Skin of body (tissue), 2 donors: Measurements from ENCODE around the gene COG2. TPM values are rescaled to one million over a fixed set of nuclear protein-coding genes. Genes with fewer than 3 reads are reported as not detected.
"Not testable (repeated sequence)": the region's sequence is repeated elsewhere in the genome, so short reads cannot be mapped to it uniquely, and the experiment has no call there.

Experiments
- DNase-seq: peaks from one replicate; lab custom pipeline; 2025; lab: John Stamatoyannopoulos, UW
- total RNA-seq: library from RNA; depleted of rRNA; stranded (reverse); fragments of >200 nt; gene quantifications from one replicate; pipeline ENCODE4 v1.2.3, GENCODE V29; 2014

Gene COG2
- total RNA-seq, 1 donor from 2014 or later = 18.3 TPM

DNA sequence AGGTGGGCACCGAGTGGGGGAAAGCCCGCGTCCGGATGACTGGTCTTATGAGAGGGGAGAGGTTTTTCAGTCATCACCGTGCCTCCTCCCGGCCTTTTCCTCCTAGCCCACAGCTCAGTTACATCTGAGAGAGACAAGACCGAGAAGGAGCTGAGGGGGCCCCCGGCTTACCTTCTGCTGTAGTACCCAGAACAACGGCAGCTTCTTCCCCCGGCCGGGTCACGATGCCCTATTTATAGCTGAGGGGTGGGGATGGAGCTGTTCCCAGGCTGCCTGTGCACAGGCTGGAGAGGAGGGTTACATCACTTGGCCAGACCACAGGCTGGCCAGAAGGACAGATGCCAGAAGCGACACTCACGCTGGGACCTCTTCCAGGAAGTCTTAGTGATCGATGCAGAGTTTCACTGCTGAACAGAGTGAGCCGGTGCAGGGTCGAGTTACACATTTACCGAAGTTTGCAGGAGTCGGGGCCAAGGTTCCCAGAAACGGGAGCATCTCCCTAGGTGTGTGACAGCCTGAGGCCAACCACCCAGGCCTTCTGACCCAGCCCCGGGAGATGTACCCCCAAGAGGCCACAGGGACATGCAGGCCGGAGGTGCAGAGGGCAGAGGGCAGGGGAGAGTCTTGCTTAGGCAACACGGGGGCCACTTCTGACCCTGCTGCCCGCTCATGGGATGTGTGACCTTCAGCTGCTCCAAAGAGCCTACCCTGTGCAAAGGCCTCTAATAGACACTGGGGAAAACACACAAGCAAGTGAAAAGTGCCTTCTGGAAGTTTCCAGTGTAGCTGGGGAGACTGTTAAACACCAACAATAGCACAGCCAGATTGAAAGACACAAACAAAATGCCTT, 71.9 kb downstream of the COG2 start, which contains the start of gene AGT:
TSS of gene AGT (minus strand) at position 208 of the 850 bp plus-strand sequence. CDS start 3,299 bp downstream, outside the sequence.
- DNase-seq = peak; percentile 65

DNA sequence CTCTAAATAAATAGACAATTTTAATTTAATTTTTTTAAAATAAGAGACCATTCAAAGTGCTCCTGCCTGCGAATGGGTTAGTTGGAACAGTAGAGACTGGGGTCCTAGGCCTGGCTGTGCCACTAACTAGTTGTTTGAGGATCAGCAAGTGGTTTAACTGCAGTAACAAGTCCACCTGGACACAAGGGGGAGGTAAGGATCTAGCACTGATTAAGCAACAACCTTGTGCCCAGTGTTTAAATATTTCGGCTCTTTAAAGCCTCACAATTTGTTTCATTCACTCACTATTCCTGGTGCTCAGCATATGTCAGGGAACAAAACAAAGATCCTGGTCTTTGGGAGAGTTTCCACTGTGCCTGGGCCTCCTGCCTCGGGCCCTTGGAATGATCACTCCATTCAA, 73.2 kb downstream of the COG2 start:
- no peak for DNase-seq

DNA sequence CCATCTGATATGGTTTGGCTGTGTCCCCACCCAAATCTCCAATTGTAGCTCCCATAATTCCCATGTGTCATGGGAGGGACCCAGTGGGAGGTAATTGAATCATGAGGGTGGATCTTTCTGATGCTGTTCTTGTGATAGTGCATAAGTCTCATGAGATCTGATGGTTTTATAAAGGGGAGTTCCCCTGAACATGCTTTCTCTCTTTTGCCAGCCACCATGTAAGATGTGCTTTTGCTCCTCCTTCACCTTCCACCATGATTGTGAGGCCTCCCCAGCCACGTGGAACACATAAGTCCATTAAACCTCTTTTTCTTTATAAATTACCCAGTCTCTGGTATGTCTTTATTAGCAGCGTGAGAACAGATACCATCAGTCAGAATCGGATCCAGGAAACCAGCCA, 74.2 kb downstream of the COG2 start:
- not testable (repeated sequence) for DNase-seq

DNA sequence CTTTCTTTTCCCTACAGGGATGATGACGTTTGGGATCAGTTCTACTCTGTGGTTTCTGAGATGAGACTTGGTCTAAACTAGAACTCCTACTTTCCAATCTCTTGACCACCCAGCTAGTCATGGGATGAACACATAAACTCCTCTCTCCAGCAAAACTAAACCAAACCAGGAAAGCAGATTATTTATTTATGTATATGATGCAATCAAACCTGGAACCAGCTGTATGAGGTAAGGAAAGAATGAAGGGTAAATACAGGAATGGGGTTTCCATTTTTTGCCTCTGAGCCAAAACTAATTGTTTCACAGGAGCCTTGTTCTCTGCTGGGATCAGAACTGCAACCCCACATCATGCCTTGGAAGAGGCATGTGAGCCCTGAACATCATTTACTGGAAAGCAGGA, 75.0 kb downstream of the COG2 start:
- DNase-seq = no peak

DNA sequence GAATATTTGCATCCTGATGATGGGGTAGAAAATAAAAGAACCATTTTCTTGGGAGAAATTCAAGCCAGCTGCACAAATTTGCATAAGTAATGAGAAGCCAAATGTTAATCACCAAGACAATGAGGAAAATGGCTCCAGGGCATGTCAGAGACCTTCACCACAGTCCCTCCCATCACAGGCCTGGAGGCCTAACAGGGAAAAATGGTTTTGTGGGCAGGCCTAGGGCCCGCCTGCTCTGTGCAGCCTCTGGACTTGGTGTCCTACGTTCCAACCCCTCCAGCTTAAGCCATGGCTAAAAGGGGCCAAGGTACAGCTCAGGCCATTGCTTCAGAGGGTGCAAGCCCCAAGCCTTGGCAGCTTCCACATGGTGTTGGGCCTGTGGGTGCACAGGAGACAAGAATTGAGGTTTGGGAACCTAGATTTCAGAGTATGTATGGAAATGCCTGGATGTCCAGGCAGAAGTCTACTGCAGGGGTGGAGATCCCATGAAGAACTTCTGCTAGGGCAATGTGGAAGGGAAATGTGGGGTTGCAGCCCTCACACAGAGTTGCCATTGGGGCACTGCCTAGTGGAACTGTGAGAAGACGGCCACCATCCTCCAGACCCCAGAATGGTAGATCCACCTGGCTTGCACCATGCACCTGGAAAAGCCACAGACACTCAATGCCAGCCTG, 79.7 kb downstream of the COG2 start:
- not testable (repeated sequence) for DNase-seq

DNA sequence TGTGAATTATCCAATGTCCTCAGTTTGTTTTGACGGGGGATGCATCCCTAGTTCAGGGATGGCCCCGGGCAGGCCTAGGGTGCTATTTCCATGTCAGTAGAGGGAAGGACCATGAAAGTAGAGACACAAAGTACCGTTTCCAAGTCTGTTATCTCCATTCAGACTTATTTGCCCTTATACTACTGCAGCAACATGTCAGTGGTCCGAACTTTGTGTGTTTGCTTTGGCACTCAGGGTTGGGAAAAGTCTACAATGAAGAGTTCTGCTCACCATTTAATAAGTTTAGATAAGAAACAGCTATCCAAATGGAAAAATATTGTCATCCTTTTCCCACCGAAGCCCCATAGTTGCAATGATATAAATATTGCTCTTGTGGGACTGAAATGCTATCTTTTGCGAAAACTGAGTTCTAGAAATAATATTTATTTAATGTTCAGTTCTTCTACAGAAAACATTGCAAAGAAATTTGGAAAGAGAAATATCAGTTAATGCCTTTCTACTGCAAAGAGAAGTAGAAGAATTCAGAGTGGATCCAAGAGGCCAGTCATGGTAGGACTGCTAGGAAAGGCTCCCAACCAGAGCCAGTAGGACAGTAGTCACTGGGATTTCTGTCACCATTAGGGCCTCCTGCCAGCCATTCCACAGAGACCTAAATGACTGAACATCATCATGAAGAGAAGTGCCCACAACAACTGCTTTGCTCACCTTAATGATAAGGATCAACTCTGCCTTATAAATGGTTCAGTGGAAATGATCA, 83.2 kb downstream of the COG2 start:
- no peak for DNase-seq

DNA sequence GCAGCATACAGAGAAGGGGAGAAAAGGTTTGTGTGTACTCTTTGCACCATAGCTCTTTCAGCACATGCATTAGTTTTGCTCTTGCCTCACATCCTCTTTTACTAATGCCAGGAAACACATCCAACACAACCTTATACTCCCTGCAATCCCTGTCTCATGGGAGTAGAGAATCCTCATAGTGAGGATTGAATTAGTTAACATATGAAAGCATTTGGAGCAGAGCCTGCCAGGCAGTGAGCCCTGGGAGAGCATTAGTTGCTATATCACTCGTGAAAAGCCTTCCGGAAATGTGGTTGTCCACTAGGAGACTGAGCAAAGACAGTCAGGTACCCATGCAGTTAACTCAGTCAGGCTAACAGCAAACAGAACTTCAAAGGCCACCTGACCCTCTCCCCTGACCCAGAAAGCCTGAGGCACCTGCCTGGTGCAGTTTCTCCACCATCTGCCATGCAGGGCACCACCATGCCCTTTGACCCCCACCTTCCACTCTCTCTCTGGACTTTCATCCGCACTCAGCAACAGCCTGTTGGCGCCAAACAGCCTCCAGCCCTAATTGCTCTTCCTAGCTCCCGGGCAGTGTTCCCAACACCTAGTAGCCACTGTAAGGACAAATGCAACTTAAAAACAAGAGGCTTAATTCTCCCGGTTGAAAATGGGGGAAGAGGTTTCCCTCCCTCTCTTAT, 86.6 kb downstream of the COG2 start:
- DNase-seq = peak; percentile 19

DNA sequence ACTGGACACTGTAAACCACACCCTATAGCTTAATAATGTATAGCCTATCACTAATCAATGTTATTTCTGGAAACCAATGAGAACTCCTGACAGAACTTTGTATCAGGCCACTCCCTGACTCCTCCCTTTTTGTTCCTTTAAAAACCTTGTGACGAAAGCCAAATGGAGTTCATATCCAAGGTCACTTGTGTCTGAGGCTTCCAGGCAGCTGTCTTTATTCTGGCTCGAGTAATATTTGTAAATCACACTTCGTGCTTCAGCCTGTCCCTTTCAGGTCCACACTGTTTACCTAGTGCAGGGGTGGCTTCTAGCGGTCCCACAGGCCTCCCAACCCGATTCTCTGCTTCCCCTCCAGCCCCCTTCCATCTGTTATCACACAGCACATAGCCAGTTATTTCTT, 88.7 kb downstream of the COG2 start:
- DNase-seq = no peak

DNA sequence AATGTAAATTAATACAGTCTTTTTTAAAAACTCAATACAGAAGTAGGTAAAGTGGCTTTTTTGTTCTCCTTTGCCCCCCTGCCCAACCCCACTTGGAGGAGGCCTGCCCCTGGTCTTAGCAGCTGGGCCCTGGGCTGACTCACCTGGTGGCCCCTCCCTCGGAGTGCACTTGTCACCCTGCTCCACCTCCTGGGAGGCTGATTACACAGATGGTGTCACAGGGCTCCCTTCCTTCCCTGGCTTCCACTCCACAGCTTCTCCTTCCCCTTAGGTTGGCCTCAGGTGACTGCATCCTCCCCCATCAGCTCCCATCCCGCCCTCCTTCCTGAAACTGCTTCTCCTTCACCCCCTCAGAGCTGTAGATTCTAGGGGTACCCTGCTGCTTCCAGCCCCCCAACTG, 93.2 kb downstream of the COG2 start:
- DNase-seq = no peak

DNA sequence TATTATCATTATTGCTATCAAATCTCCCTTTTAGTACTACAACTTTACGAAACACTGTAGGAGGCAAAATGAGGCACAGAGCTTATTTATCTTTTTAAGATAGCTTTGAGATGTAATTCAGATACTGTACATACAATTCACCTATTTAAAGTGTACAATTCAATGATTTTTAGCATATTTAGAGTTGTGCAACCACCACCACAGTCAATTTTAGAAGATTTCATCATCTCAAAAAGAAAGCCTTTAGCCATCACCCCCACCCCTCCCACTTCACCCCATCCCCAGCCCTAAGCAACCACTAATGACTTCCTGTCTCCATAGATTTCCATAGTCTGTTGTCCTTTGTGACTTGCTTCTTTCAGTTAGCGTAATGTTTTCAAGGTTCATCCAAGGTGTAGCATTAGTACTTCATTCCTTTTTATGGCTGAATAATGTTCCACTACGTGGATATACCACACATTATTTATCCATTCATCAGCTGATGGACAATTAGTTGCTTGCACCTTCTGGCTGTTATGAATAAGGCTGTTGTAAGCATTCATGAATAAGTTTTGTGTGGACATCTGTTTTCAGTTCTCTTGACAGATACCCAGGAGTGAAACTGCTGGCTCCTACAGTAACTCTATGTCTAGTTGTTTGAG, 95.5 kb downstream of the COG2 start:
- no peak for DNase-seq

DNA sequence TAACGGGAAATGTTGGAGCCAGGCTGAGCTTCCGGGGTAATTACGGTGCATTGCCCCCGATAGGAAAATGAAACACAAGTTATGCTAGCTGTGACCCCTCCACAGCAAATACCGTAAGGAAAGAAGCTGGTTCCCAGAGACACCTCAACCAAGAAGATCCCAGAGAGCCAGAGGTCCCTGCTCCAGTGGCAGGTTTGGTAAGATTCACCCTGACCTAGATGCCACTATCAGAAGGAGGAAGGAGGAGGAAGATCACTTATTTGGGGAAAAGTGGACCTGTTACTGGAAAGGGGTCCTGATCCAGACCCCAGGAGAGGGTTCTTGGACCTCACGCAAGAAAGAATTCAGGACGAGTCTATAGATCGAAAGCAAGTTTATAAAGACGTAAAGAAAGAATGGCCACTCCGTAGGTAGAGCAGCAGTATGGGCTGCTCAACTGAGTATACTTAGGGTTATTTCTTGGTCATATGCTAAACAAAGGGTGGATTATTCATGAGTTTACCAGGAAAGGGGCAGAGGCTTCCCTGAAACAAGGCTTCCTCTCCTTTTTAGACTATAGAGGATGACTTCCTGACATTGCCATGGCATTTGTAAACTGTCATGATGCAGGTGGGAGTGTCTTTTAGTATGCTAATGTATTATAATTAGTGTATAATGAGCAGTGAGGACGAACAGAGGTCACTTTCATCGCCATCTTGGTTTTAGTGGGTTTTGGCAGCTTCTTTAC, 97.4 kb downstream of the COG2 start:
- no peak for DNase-seq

Other genes with a start within 250 kb of the COG2 start
- gene PGBD5, start 216.1 kb upstream of the COG2 start, total RNA-seq = 2.7 TPM
- 6.0 TPM for gene AGT, start 71.6 kb downstream of the COG2 start, total RNA-seq
- 0.49 TPM for gene CAPN9, start 104.9 kb downstream of the COG2 start, total RNA-seq
- gene C1orf198, start 226.0 kb downstream of the COG2 start, total RNA-seq = 55.7 TPM